K562 (cell line): Measurements from ENCODE around the gene GET3.

ENCODE experiments used
- CREB5 ChIP-seq: fragments of 250-450 bp; sonication (Bioruptor Pico); IDR thresholded peaks from 2 replicates; pipeline ENCODE4 v1.5.0; 2020; ENCODE audit warnings: mild to moderate bottlenecking
- CTCF ChIP-seq, 3 experiments: IDR thresholded peaks in 2 of 3; conservative IDR thresholded peaks in 1 of 3; 2 replicates each; pipeline ENCODE4 v1.5.1; 2011 to 2012; ENCODE audit warnings: low read length in 3 of 3, mild to moderate bottlenecking in 3 of 3, control low read depth in 2 of 3, improper control_type of control experiment in 1 of 3, inconsistent platforms in 1 of 3, low read depth in 1 of 3, mixed read lengths in 1 of 3, moderate library complexity in 1 of 3; ENCODE audit not compliant: insufficient read depth in 2 of 3
- EGR1 ChIP-seq: fragments of 450-650 bp; conservative IDR thresholded peaks from 2 replicates; pipeline ENCODE4 v1.6.1; 2017; ENCODE audit warnings: mild to moderate bottlenecking
- EZH2 ChIP-seq: IDR thresholded peaks from 2 replicates; pipeline ENCODE4 v1.6.1; 2012; ENCODE audit warnings: low read depth, mild to moderate bottlenecking, inconsistent platforms, low read length, borderline replicate concordance
- FIP1L1 ChIP-seq: fragments of 200-400 bp; formaldehyde crosslinking; IDR thresholded peaks from 2 replicates; pipeline ENCODE4 v1.6.1; 2018; ENCODE audit warnings: mild to moderate bottlenecking, low read depth, low read length; ENCODE audit not compliant: poor library complexity, severe bottlenecking
- MAFF ChIP-seq: IDR thresholded peaks from 2 replicates; pipeline ENCODE4 v1.6.1; 2012; ENCODE audit warnings: low read length, improper control_type of control experiment
- PCBP1 ChIP-seq: fragments of 200-400 bp; formaldehyde crosslinking; IDR thresholded peaks from 2 replicates; pipeline ENCODE4 v1.6.1; 2018; ENCODE audit warnings: mild to moderate bottlenecking, low read depth, low read length; ENCODE audit not compliant: poor library complexity, severe bottlenecking
- POLR2A ChIP-seq: fragments of 450-650 bp; conservative IDR thresholded peaks from 2 replicates; pipeline ENCODE4 v1.6.1; 2016
- ZNF324 ChIP-seq: fragments of 250-450 bp; sonication (Bioruptor Pico); IDR thresholded peaks from 2 replicates; pipeline ENCODE4 v1.4.0; 2020; ENCODE audit warnings: mild to moderate bottlenecking
- ZNF76 ChIP-seq: fragments of 250-450 bp; sonication (Bioruptor Pico); IDR thresholded peaks from 2 replicates; pipeline ENCODE4 v1.4.0; 2020; ENCODE audit warnings: mild to moderate bottlenecking, moderate library complexity, borderline replicate concordance

- TF ChIP-seq ZNF324 = no peak
- no peak for TF ChIP-seq EZH2
- no peak for TF ChIP-seq ZNF76 (CRISPR knock-in tag)
- no peak for TF ChIP-seq CTCF (IDR thresholded peaks at IDR 0.05 in 2 of 3, conservative IDR thresholded peaks at IDR 0.05 in 1 of 3; ENCODE audit: insufficient read depth in 2 of 3, low read depth in 1 of 3, low read length in 3 of 3)
- TF ChIP-seq FIP1L1 = no peak
- TF ChIP-seq PCBP1 = no peak
- no peak for TF ChIP-seq POLR2A
- TF ChIP-seq CREB5 (CRISPR knock-in tag) = no peak
- no peak for TF ChIP-seq MAFF
- no peak for TF ChIP-seq EGR1
Observed at GRCh38 chr19:12708641-12709040, 28.7 kb upstream of the GET3 start.
